Activated CD8-positive, alpha-beta memory T cell treated with anti-CD3 and anti-CD28 coated beads, Interleukin-2, amount 50 U/mL, for 4 hours (primary cell): ENCODE measurements around the gene ECE2.
A peak's percentile ranks its signal among the peaks of the same experiment; 100 is the strongest.

Source experiments
- DNase-seq: peaks from one replicate; pipeline ENCODE4 v3.0.0-alpha.2; 2020

Gene ECE2

GRCh38 chr3:184315871-184316661 is 40.2 kb downstream of the ECE2 start:
- no peak for DNase-seq

- no peak for DNase-seq
These were observed 41.0 kb downstream of the ECE2 start for GRCh38 chr3:184316792-184317191.

- no peak for DNase-seq
These were observed 41.4 kb downstream of the ECE2 start for GRCh38 chr3:184317201-184317600.

GRCh38 chr3:184320104-184320445 is 44.3 kb downstream of the ECE2 start:
- DNase-seq = peak; percentile 63

- no peak for DNase-seq
These were observed 45.8 kb downstream of the ECE2 start for GRCh38 chr3:184321666-184322065.

GRCh38 chr3:184322731-184323487 is 47.1 kb downstream of the ECE2 start:
- DNase-seq = no peak

GRCh38 chr3:184323696-184324095 is 47.9 kb downstream of the ECE2 start:
- DNase-seq = no peak

GRCh38 chr3:184325269-184325668 is 49.4 kb downstream of the ECE2 start:
- DNase-seq = no peak

GRCh38 chr3:184325715-184326369 is 50.0 kb downstream of the ECE2 start:
- DNase-seq = peak; percentile 47

- DNase-seq = no peak
These were observed 51.3 kb downstream of the ECE2 start for GRCh38 chr3:184327171-184327570.

- DNase-seq = no peak
These were observed 52.7 kb downstream of the ECE2 start for GRCh38 chr3:184328516-184328915.

- no peak for DNase-seq
These were observed 56.7 kb downstream of the ECE2 start for GRCh38 chr3:184332370-184333090.

GRCh38 chr3:184333190-184333589 is 57.4 kb downstream of the ECE2 start:
- no peak for DNase-seq

- DNase-seq = no peak
These were observed 57.9 kb downstream of the ECE2 start for GRCh38 chr3:184333700-184334099.

GRCh38 chr3:184334470-184335158 is 58.8 kb downstream of the ECE2 start:
- DNase-seq = peak; percentile 54

GRCh38 chr3:184335291-184335660 is 59.5 kb downstream of the ECE2 start:
- DNase-seq = no peak

- peak; percentile 90 for DNase-seq
These were observed 60.1 kb downstream of the ECE2 start for GRCh38 chr3:184335661-184336546.

- no peak for DNase-seq
These were observed 61.0 kb downstream of the ECE2 start for GRCh38 chr3:184336547-184337398.

GRCh38 chr3:184337399-184337714 is 61.5 kb downstream of the ECE2 start, which contains the start of gene FAM131A:
FAM131A (plus strand) TSS chr3:184337600; CDS start chr3:184337631, 31 bp downstream.
- no peak for DNase-seq

- DNase-seq = no peak
These were observed 62.2 kb downstream of the ECE2 start for GRCh38 chr3:184337981-184338380.

- no peak for DNase-seq
These were observed 62.7 kb downstream of the ECE2 start for GRCh38 chr3:184338511-184338945.
